Tibial nerve (tissue), 4 donors: ENCODE data around the gene PPP2R2D.

Source experiments
- CTCF ChIP-seq, 5 experiments: fragments of 200-600 bp in 3 of 5; fragments of 450-650 bp in 2 of 5; sonication (generic) in 3 of 5; IDR thresholded peaks; one replicate each; pipeline ENCODE4 v1.5.1; 2016 to 2019; ENCODE audit warnings: antibody characterized with exemption in 5 of 5, mild to moderate bottlenecking in 3 of 5, moderate library complexity in 2 of 5
- EP300 ChIP-seq, 2 donors: sonication (generic); formaldehyde crosslinking; IDR thresholded peaks; one replicate each; pipeline ENCODE4 v1.6.1; 2017; ENCODE audit warnings: antibody characterized with exemption in 2 of 2, mild to moderate bottlenecking in 1 of 2

DNA sequence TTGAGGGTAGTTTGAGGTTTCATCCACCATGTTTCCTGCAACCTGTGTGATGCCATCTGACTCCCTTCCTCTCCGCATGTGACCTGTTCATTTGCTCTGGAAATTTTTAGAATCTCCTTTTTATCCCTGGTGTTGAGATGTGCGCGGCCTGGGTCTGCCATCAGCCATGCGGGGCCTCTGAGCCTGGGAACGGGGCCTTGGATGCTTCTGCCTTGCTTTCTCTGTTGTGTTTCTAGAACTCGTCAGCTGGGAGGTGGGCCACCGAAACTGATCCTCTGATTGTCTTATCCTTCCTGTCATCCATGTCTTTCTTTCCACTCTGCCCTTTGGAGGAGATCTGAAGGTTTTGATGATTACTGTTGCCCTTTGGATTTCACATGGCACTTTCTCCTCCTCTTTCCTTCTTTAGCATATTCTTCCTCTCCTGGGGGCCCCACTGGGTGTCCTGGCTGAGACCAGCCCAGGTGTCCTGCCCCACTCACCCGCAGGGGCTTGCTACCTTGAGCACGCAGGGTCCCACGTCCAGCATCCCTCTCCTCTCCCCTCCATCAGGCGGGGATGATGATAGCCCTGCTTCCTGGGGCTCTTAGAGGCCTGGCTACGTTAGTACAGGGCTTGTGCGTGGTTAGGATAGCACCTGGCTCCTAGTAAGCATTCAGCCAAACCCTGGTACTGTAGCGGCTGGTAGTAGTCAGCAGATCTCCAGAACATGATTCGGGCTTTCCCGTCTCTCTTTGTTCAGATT, 29.9 kb downstream of the PPP2R2D start:
- TF ChIP-seq CTCF (IDR thresholded peaks at IDR 0.05) = no peak
- no peak for TF ChIP-seq EP300 (IDR thresholded peaks at IDR 0.05)
